ENCODE results near the gene ANK3. TPM values are rescaled to one million over a fixed set of nuclear protein-coding genes. Genes with fewer than 3 reads are reported as not detected.

ANK3 gene
- total RNA-seq, 2 donors from 2014 or later = 55.4 to 126 TPM

- Histone ChIP-seq H3K4me1 (ENCODE audit: control insufficient read depth in 1 of 2, low read depth in 2 of 2) (peaks cover 0 to 13% of the 10 kb centered on the region in 2 donors), H3K9me3 (no peaks in the 10 kb centered on the region), H3K36me3 (no peaks in the 10 kb centered on the region), H3K4me3 (no peak overlapping the region), H3K27ac (no peak overlapping the region), H3K27me3 (replicated peaks; ENCODE audit: insufficient read depth) (no peaks in the 10 kb centered on the region)
- DNase-seq (ENCODE audit: low spot score) (no peak), ATAC-seq (ENCODE audit: insufficient number of reproducible peaks, low FRiP score, low read depth) (no peak)
- TF ChIP-seq CTCF (IDR thresholded peaks at IDR 0.05) = no peak
Measured at GRCh38 chr10:60000747-60001146, 388.9 kb downstream of the ANK3 start.

- TF ChIP-seq CTCF (IDR thresholded peaks at IDR 0.05) = no peak
- no peak overlapping the region for H3K27ac ChIP-seq
- no peaks in the 10 kb centered on the region for H3K4me1 ChIP-seq (ENCODE audit: control insufficient read depth in 1 of 2, low read depth in 2 of 2)
- DNase-seq (ENCODE audit: low spot score) = no peak
- H3K4me3 ChIP-seq = no peak overlapping the region
- no peak for ATAC-seq (ENCODE audit: insufficient number of reproducible peaks, low FRiP score, low read depth)
- H3K36me3 ChIP-seq = no peaks in the 10 kb centered on the region
- H3K9me3 ChIP-seq = no peaks in the 10 kb centered on the region
- H3K27me3 ChIP-seq (replicated peaks; ENCODE audit: insufficient read depth) = no peaks in the 10 kb centered on the region
Measured at GRCh38 chr10:59997827-59998525, 391.7 kb downstream of the ANK3 start.

- Histone ChIP-seq H3K27me3 (replicated peaks; ENCODE audit: insufficient read depth) (no peaks in the 10 kb centered on the region), H3K27ac (no peak overlapping the region), H3K4me1 (ENCODE audit: control insufficient read depth in 1 of 2, low read depth in 2 of 2) (no peaks in the 10 kb centered on the region), H3K9me3 (no peaks in the 10 kb centered on the region), H3K36me3 (no peaks in the 10 kb centered on the region), H3K4me3 (no peak overlapping the region)
- DNase-seq (ENCODE audit: low spot score) = no peak
- no peak for TF ChIP-seq CTCF (IDR thresholded peaks at IDR 0.05)
- no peak for ATAC-seq (ENCODE audit: insufficient number of reproducible peaks, low FRiP score, low read depth)
Measured at GRCh38 chr10:59995862-59996261, 393.8 kb downstream of the ANK3 start.

- no peaks in the 10 kb centered on the region for H3K4me1 ChIP-seq (ENCODE audit: control insufficient read depth in 1 of 2, low read depth in 2 of 2)
- ATAC-seq (ENCODE audit: insufficient number of reproducible peaks, low FRiP score, low read depth) (no peak), DNase-seq (ENCODE audit: low spot score) (no peak)
- H3K36me3 ChIP-seq = no peaks in the 10 kb centered on the region
- H3K9me3 ChIP-seq = no peaks in the 10 kb centered on the region
- H3K27me3 ChIP-seq (replicated peaks; ENCODE audit: insufficient read depth) = no peaks in the 10 kb centered on the region
- H3K27ac ChIP-seq = no peak overlapping the region
- TF ChIP-seq CTCF (IDR thresholded peaks at IDR 0.05) = no peak
- H3K4me3 ChIP-seq = no peak overlapping the region
Measured at GRCh38 chr10:59993931-59994330, 395.7 kb downstream of the ANK3 start.

- Histone ChIP-seq H3K4me1 (ENCODE audit: control insufficient read depth in 1 of 2, low read depth in 2 of 2) (no peaks in the 10 kb centered on the region), H3K27ac (no peak overlapping the region), H3K4me3 (no peak overlapping the region), H3K36me3 (no peaks in the 10 kb centered on the region), H3K9me3 (no peaks in the 10 kb centered on the region), H3K27me3 (replicated peaks; ENCODE audit: insufficient read depth) (no peaks in the 10 kb centered on the region)
- ATAC-seq (ENCODE audit: insufficient number of reproducible peaks, low FRiP score, low read depth) = no peak
- no peak for DNase-seq (ENCODE audit: low spot score)
- no peak for TF ChIP-seq CTCF (IDR thresholded peaks at IDR 0.05)
Measured at GRCh38 chr10:59991661-59992060, 398.0 kb downstream of the ANK3 start.

All from thoracic aorta (tissue), 2 donors.